Measurements from ENCODE around the gene SNX13.

DNA sequence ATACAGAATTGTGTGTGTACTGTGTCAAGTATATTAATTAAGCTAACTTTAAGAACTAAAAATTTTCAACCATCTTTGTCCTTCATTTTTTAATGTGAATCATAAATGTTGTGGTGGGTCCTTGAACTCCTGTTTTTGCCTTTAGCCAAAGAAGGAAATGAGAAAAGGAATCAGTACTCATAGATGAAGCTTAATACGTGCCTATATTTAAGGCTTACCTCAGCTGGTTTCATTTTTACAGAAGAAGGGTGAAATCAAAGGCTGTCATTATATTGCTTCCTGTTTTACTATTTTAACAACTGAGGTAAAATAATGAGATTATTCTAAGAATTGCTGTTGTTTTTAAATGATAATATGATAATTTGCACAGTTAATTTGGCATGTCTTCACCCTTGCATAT is 6.3 kb upstream of the SNX13 start:
- TF ChIP-seq, protein P1, sequence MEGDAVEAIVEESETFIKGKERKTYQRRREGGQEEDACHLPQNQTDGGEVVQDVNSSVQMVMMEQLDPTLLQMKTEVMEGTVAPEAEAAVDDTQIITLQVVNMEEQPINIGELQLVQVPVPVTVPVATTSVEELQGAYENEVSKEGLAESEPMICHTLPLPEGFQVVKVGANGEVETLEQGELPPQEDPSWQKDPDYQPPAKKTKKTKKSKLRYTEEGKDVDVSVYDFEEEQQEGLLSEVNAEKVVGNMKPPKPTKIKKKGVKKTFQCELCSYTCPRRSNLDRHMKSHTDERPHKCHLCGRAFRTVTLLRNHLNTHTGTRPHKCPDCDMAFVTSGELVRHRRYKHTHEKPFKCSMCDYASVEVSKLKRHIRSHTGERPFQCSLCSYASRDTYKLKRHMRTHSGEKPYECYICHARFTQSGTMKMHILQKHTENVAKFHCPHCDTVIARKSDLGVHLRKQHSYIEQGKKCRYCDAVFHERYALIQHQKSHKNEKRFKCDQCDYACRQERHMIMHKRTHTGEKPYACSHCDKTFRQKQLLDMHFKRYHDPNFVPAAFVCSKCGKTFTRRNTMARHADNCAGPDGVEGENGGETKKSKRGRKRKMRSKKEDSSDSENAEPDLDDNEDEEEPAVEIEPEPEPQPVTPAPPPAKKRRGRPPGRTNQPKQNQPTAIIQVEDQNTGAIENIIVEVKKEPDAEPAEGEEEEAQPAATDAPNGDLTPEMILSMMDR (IDR thresholded peaks at IDR 0.05 in 4 of 5, conservative IDR thresholded peaks at IDR 0.05 in 1 of 5): no peak
- TF ChIP-seq POLR2A (IDR thresholded peaks at IDR 0.05): no peak
